Measurements from ENCODE around the gene OXSM.

GRCh38 chr3:25812644-25813043 is 22.8 kb downstream of the OXSM start:
- TF ChIP-seq CTCF (IDR thresholded peaks at IDR 0.05): no peak
- TF ChIP-seq POLR2AphosphoS5 (IDR thresholded peaks at IDR 0.05): no peak
- TF ChIP-seq POLR2A (IDR thresholded peaks at IDR 0.05): no peak

Data from gastroesophageal sphincter (tissue), 3 donors.